HFF-Myc (cell line): Measurements from ENCODE around the gene GATM.

Experiments used
- DNase-seq: peaks from one replicate; pipeline ENCODE4 v3.0.0-alpha.2; 2011; ENCODE audit warnings: low read depth; ENCODE audit errors: extremely low read depth
- H3K4me3 ChIP-seq: replicated peaks from 2 replicates; pipeline ENCODE4 v1.5.1; 2011; ENCODE audit warnings: low read depth, mild to moderate bottlenecking, control low read depth, low read length
- CTCF ChIP-seq: IDR thresholded peaks from 2 replicates; pipeline ENCODE4 v1.5.1; 2012; ENCODE audit warnings: mild to moderate bottlenecking, low read depth, low read length, control low read depth; ENCODE audit errors: missing control alignments

GATM gene

GRCh38 chr15:45343258-45343860 is 35.0 kb downstream of the GATM start:
- no peak for DNase-seq
- H3K4me3 ChIP-seq = no peak overlapping the region
- TF ChIP-seq CTCF = no peak

- TF ChIP-seq CTCF = no peak
- no peak overlapping the region for H3K4me3 ChIP-seq
- no peak for DNase-seq
Observed at GRCh38 chr15:45341790-45342189, 36.6 kb downstream of the GATM start.

- TF ChIP-seq CTCF = no peak
- DNase-seq = no peak
- no peak overlapping the region for H3K4me3 ChIP-seq
Observed at GRCh38 chr15:45340429-45340828, 37.9 kb downstream of the GATM start.

GRCh38 chr15:45338417-45338816 is 39.9 kb downstream of the GATM start:
- H3K4me3 ChIP-seq = no peak overlapping the region
- no peak for DNase-seq
- TF ChIP-seq CTCF = no peak

GRCh38 chr15:45337224-45337623 is 41.1 kb downstream of the GATM start:
- no peak overlapping the region for H3K4me3 ChIP-seq
- DNase-seq = no peak
- TF ChIP-seq CTCF = no peak

- no peak for TF ChIP-seq CTCF
- DNase-seq = peak; percentile 51
Observed at GRCh38 chr15:45333550-45333949, 44.8 kb downstream of the GATM start.

GRCh38 chr15:45332694-45333093 is 45.6 kb downstream of the GATM start:
- no peak for DNase-seq
- no peak overlapping the region for H3K4me3 ChIP-seq
- no peak for TF ChIP-seq CTCF

More at GRCh38 chr15:45333550-45333949, 44.8 kb downstream of the GATM start:
- H3K4me3 ChIP-seq = no peak overlapping the region
